ENCODE measurements around the gene MACROH2A2.

The MACROH2A2 gene

DNA sequence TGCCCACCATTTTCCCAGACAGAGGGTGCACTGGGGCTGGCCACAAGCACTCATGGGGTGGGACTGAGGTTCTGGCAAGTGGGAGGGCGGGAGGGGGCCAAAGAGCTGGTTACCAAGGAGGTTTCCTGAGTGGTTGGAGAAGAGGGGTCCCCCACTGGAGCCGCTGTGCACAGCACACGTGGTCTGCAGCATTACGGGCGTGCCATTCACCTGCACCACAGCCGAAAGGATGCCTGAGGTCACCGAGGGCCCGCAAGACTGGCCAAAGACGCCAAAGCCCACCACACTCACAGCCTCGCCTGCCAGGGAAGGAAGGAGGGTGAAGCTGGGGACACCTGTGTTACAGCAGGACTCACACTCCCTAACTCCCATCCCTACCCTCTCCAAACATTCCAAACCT is 89.9 kb downstream of the MACROH2A2 start:
- TF ChIP-seq CTCF (IDR thresholded peaks at IDR 0.05; ENCODE audit: borderline replicate concordance, insufficient read depth, low read depth, low read length): no peak

GRCh38 chr10:70144372-70145110 is 91.9 kb downstream of the MACROH2A2 start:
- peak overlapping the region; percentile 96 for H3K4me3 ChIP-seq (ENCODE audit: low read depth, low read length)
- no peak for TF ChIP-seq CTCF (IDR thresholded peaks at IDR 0.05; ENCODE audit: borderline replicate concordance, insufficient read depth, low read depth, low read length)

More for the DNA sequence above, 89.9 kb downstream of the MACROH2A2 start:
- no peak overlapping the region for H3K4me3 ChIP-seq (ENCODE audit: low read depth, low read length)

DNA sequence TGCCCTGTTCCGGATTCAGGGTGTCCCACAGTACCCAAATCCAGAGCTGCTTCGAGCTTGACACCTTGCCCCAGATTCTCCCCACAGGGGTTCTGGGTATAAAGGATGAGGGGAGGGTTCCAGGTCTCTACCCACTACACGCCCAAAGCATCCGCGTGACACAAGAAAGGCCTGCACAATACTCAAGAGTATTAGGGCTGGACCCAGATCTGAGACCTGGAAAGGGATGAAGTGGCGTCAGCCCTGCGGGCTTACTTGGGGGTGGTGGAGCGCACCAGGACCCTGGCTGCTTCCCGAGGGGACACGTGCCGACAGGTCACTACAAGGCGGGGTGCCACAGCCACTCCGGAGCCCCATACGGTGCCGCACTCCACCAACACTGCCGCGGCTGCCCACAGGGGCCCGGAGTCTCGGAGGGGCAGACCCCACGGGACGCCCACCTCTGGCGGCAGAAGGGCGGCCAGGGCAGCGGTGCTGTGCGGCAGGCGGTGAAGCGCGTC is 92.6 kb downstream of the MACROH2A2 start:
- H3K4me3 ChIP-seq (ENCODE audit: low read depth, low read length): peak overlapping the region; percentile 96
- TF ChIP-seq CTCF (IDR thresholded peaks at IDR 0.05; ENCODE audit: borderline replicate concordance, insufficient read depth, low read depth, low read length): no peak

DNA sequence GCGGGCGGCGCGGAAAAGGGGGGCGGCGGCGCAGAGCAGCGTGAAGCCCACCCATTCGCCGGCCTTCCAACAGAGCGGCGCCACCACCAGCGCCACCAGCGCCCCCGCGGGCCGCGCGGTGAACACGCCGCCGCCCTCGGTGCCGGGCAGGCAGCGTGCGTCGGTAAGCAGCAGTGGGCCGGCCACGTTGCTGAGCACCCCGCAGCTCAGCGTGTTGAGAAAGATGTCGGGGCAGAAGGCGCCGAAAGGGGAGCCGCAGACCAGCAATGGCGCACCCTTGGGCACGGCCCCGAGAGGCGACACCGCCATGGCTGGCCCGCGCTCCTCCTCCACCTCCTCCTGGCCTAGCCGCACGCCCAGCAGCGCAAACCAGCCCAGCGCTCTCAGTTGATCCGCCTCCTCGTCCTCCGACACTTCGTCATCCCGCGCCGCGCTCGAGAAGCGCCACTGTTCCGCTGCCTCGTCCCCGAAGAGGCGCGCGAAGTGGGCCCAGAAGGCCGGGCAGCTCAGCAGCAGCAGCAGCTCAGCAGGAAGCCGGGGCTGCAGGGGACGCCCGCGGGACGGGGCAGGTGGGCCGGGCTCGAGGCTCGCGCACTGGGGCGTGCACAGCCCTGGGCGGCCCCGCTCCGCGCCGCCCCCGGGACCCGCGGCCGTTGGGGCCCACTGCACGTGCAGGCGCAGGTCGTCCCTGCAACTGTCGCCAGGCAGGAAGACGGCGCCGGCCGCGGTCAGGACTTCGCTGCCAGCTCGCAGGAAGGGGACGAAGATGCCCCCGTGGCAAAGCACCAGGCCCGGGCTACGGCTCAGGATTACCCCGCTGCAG is 93.2 kb downstream of the MACROH2A2 start:
- peak; percentile 78 for TF ChIP-seq CTCF (IDR thresholded peaks at IDR 0.05; ENCODE audit: borderline replicate concordance, insufficient read depth, low read depth, low read length)
- peak overlapping the region; percentile 96 for H3K4me3 ChIP-seq (ENCODE audit: low read depth, low read length)

DNA sequence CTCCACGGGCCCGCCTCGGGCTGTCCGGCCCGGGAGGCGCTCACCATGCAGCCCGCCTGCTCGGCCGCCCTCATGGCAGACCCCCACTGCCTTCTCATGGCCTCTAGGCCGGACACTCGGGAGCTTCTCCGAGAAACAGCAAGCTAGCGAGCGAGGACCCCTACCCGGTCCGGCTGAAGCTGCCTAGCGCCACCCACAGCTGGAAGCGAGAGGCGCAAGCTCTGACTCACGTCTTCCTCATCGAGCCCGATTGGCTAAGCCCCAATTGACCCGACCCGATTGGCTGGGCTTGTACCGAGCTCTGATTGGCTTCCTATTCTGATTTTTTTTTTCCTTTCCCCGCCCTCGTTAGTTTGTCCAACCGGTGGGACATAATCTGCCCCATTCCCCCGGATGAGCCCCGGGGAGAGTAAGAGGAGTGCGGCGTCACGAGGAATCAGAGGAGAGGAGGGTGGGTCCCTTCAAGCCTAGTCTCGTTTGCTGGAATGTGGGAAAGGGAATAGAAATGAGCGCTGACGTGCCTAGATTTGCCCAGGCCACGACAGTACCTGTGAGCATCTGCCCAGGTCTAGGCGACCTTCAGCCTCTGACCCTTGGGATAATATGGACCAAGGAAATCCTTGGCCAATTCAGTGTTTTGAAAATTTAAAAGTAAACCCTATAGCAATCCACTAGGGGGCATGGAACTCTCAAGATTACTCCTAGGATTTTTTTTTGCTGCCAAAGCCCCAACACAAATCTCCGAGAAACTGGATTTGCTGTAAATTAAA is 94.0 kb downstream of the MACROH2A2 start, which contains the start of gene TYSND1:
Gene TYSND1, minus strand, starts transcription at position 212 of the 770 bp plus-strand sequence. Its CDS starts 114 bp downstream, at position 98.
- peak; percentile 90 for TF ChIP-seq CTCF (IDR thresholded peaks at IDR 0.05; ENCODE audit: borderline replicate concordance, insufficient read depth, low read depth, low read length)
- H3K4me3 ChIP-seq (ENCODE audit: low read depth, low read length): peak within 1 kb of the TSS; percentile 96

DNA sequence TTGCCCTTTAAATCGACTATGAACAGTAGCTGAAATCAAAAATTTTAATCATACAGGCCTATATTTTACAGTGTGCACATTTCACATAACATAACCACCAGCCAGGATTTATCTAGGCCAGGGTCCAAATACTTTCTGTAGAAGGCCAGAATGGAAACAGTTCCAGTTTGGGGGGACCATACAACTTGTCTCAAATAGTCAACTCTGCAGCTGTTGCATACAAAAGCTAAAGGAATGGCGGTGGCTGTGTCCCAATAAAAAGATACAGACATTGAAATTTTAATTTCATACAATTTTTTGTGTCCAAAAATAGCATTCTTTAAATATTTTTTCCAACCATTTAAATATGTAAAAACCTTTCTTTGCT is 94.6 kb downstream of the MACROH2A2 start:
- no peak for TF ChIP-seq CTCF (IDR thresholded peaks at IDR 0.05; ENCODE audit: borderline replicate concordance, insufficient read depth, low read depth, low read length)
- no peak overlapping the region for H3K4me3 ChIP-seq (ENCODE audit: low read depth, low read length)
